GM10266 (cell line): Measurements from ENCODE around the gene IFI27L2.
"Not testable (repeated sequence)": the region's sequence is repeated elsewhere in the genome, so short reads cannot be mapped to it uniquely, and the experiment has no call there.

Experiments
- DNase-seq: peaks from one replicate; pipeline ENCODE4 v3.0.0; 2012; ENCODE audit errors: extremely low spot score
- CTCF ChIP-seq: IDR thresholded peaks from 2 replicates; pipeline ENCODE4 v1.5.1; 2012; ENCODE audit warnings: mild to moderate bottlenecking, low read depth; ENCODE audit not compliant: control insufficient read depth, insufficient read depth; ENCODE audit errors: missing control alignments

IFI27L2 gene

DNA sequence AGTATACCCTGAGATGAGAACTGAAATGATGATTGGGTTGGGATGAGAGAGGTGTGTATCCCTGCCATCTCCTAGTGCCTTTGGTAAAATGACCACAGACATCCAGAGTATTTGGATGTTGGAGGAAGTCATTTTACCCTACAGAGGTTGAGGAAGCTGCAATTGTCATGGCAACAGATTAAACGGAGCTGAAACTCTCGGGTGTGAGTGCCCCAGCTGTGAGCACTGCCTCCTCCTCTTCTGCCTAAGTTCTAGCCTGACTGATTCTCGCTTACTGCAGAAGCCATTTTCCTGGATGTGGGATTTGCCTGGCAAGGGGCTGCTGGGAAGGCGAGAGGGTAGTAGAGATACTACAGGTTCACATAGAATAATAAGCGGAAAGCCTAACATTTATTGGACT, 34.4 kb upstream of the IFI27L2 start:
- TF ChIP-seq CTCF: no peak
- DNase-seq: no peak

- TF ChIP-seq CTCF: no peak
- no peak for DNase-seq
Measured at GRCh38 chr14:94162466-94162865, 33.1 kb upstream of the IFI27L2 start.

- no peak for TF ChIP-seq CTCF
- DNase-seq: no peak
Measured at GRCh38 chr14:94161981-94162380, 32.6 kb upstream of the IFI27L2 start.

GRCh38 chr14:94161058-94161457, 31.7 kb upstream of the IFI27L2 start:
- TF ChIP-seq CTCF: no peak
- DNase-seq: no peak

DNA sequence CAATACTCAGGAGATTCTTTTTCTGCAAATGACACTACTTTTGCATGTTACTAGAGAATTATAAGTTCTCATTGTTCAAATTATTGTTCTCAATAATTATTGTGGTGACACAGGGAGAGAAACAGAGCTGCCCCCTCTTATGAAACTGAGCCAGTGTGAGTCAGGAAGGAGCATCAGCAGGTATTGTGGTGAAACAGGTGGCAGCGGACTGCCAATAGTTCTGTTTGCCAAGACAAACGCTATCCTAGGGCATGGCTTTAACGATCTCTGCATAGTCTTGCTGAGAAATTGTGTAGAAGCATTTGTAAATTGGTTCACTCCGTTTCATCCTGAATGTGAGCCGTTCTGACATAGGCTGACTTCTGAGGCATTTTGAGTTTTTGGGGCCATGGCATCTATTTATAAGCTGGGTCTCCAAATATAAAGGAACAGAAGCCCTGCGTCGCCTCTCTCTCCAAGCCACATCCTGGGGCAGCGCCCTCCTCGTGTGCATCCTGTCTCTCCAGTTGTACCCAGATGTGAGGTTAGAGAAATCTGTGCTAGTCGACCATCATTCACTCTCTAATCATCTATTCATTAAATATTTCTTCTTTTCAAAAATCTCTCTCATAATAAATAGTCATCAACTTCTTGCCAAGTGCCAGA, 29.0 kb upstream of the IFI27L2 start:
- no peak for DNase-seq

GRCh38 chr14:94157197-94157596, 27.8 kb upstream of the IFI27L2 start:
- no peak for TF ChIP-seq CTCF
- DNase-seq: no peak

More for the DNA sequence above, 29.0 kb upstream of the IFI27L2 start:
- TF ChIP-seq CTCF: no peak

DNA sequence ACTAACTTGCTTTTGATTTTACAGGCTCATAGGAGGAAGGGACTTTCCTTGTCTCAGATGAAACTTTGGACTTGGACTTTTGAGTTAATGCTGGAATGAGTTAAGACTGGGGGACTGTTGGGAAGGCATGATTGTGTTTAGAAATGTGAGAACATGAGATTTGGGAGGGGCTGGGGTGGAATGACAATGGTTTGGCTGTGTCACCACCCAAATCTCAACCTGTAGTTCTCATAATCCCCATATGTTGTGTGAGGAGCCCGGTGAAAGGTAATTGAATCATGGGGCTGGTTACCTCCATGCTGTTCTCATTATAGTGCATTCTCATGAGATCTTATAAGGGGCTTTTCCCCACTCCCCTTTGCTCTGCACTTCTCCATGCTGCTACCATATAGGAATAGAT, 26.7 kb upstream of the IFI27L2 start:
- DNase-seq: not testable (repeated sequence)

DNA sequence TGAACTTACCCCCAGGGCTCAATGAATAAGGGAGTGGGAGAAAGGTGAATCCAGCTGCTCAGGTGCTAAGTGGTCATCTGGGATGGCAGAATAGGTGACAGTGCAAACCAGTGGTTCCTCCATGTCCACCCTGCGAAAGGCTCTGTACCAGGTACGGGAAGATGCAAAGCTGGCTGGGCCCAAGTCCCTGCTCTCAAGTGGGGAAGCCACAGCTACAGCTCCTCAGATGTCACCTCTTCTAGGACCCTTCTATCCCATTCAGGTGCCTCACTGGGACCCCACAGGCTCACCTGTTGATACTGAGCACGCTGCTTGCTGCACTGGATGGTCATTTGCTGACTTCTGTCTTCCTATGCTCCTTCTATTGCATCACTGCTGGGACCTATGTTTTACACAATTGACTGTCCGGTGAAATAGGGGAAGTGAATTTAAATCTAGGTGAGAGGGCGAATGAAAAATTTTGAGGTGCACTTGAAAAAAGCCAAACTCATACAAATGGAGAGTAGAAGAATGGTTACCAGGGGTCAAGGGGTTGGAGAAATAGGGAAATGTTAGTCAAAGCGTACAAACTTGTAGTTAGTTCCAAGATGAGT, 24.4 kb upstream of the IFI27L2 start:
- DNase-seq: no peak
- no peak for TF ChIP-seq CTCF
